Activated CD8-positive, alpha-beta memory T cell treated with anti-CD3 and anti-CD28 coated beads, Interleukin-2, amount 10 ng/mL, durations not matched to agents 7 days and 5 days (primary cell): Measurements from ENCODE around the gene SEC22A. TPM values are rescaled to one million over a fixed set of nuclear protein-coding genes. Genes with fewer than 3 reads are reported as not detected.
A peak's percentile ranks its signal among the peaks of the same experiment; 100 is the strongest.
"Not testable (repeated sequence)": the region's sequence is repeated elsewhere in the genome, so short reads cannot be mapped to it uniquely, and the experiment has no call there.

Experiments
- ATAC-seq: fragments of 150-1000 bp; cut with Tn5 transposase; one replicate; pipeline ENCODE4 v1.10.0; 2021; ENCODE audit warnings: moderate library complexity
- CTCF ChIA-PET: fragments of 350-600 bp; sonication (Branson Sonifier 250); formaldehyde crosslinking; loops from one replicate; lab custom pipeline; 2021; ENCODE audit warnings: antibody characterized with exemption; lab: Charles Lee
- DNase-seq: peaks from one replicate; pipeline ENCODE4 v3.0.0-alpha.2; 2020
- H3K27ac Mint-ChIP-seq: one replicate; pipeline ENCODE4 v1.8.0; 2021; ENCODE audit warnings: mild to moderate bottlenecking, mixed read lengths
- H3K27me3 Mint-ChIP-seq: one replicate; pipeline ENCODE4 v1.8.0; 2021; ENCODE audit warnings: mixed read lengths
- H3K36me3 Mint-ChIP-seq: one replicate; pipeline ENCODE4 v1.8.0; 2021; ENCODE audit warnings: mild to moderate bottlenecking, mixed read lengths
- H3K4me1 Mint-ChIP-seq: one replicate; pipeline ENCODE4 v1.8.0; 2021; ENCODE audit warnings: mixed read lengths
- H3K4me3 Mint-ChIP-seq: one replicate; pipeline ENCODE4 v1.8.0; 2021; ENCODE audit warnings: mild to moderate bottlenecking, moderate library complexity, mixed read lengths
- H3K9me3 Mint-ChIP-seq: one replicate; pipeline ENCODE4 v1.8.0; 2022; ENCODE audit warnings: low read depth, mixed read lengths
- total RNA-seq, 2 experiments: library from RNA; stranded (reverse); gene quantifications; one replicate each; pipeline ENCODE4 v1.2.3, GENCODE V29; 2021

SEC22A gene
- total RNA-seq, 2 experiments from 2014 or later, result 14.5 to 15.2 TPM

GRCh38 chr3:123201223-123201556, 553 bp upstream of the SEC22A start:
- CTCF ChIA-PET, result interaction anchor here (1.0 kb wide), 1 partner anchor 407 kb away, joined by 3 read pairs; the partner anchor contains the start of gene HSPBAP1
- H3K4me3 Mint-ChIP-seq, result peak overlapping the region; percentile 86
- ATAC-seq (no peak), DNase-seq (no peak)
- peaks cover 5% of the 10 kb centered on the region for H3K9me3 Mint-ChIP-seq
- H3K4me1 Mint-ChIP-seq, result peaks cover 26% of the 10 kb centered on the region
- H3K36me3 Mint-ChIP-seq, result no peaks in the 10 kb centered on the region
- H3K27ac Mint-ChIP-seq, result peak overlapping the region; percentile 94
- H3K27me3 Mint-ChIP-seq, result peaks cover 3% of the 10 kb centered on the region

GRCh38 chr3:123202451-123202850, 708 bp downstream of the SEC22A start:
- ATAC-seq (no peak), DNase-seq (no peak)
- peaks cover 5% of the 10 kb centered on the region for H3K9me3 Mint-ChIP-seq
- peaks cover 3% of the 10 kb centered on the region for H3K27me3 Mint-ChIP-seq
- CTCF ChIA-PET, result interaction anchor here (1.1 kb wide), 1 partner anchor 12 kb away, joined by 4 read pairs; no protein-coding TSS in a partner anchor
- peaks cover 26% of the 10 kb centered on the region for H3K4me1 Mint-ChIP-seq
- H3K36me3 Mint-ChIP-seq, result peaks cover 2% of the 10 kb centered on the region
- peak overlapping the region; percentile 94 for H3K27ac Mint-ChIP-seq
- H3K4me3 Mint-ChIP-seq, result peak overlapping the region; percentile 86

GRCh38 chr3:123218990-123219389, 17.2 kb downstream of the SEC22A start:
- CTCF ChIA-PET, result no interaction called here
- Mint-ChIP-seq H3K4me3 (no peak overlapping the region), H3K36me3 (peaks cover 21% of the 10 kb centered on the region), H3K27me3 (no peaks in the 10 kb centered on the region), H3K27ac (no peak overlapping the region), H3K9me3 (no peaks in the 10 kb centered on the region), H3K4me1 (no peaks in the 10 kb centered on the region)
- no peak for ATAC-seq
- DNase-seq, result no peak

- H3K4me1 Mint-ChIP-seq, CTCF ChIA-PET: not testable (repeated sequence)
These were observed 19.6 kb downstream of the SEC22A start for GRCh38 chr3:123221369-123221768.

GRCh38 chr3:123225016-123225415, 23.3 kb downstream of the SEC22A start:
- no peaks in the 10 kb centered on the region for H3K4me1 Mint-ChIP-seq
- H3K36me3 Mint-ChIP-seq, result peaks cover 46% of the 10 kb centered on the region
- no peak overlapping the region for H3K27ac Mint-ChIP-seq
- DNase-seq (no peak), ATAC-seq (no peak)
- H3K4me3 Mint-ChIP-seq, result no peak overlapping the region
- H3K9me3 Mint-ChIP-seq, result peaks cover 13% of the 10 kb centered on the region
- CTCF ChIA-PET, result no interaction called here
- H3K27me3 Mint-ChIP-seq, result no peaks in the 10 kb centered on the region

More at GRCh38 chr3:123221369-123221768, 19.6 kb downstream of the SEC22A start:
- not testable (repeated sequence) for ATAC-seq, H3K27me3 Mint-ChIP-seq, H3K4me3 Mint-ChIP-seq, DNase-seq, H3K9me3 Mint-ChIP-seq, H3K27ac Mint-ChIP-seq
- H3K36me3 Mint-ChIP-seq, result peaks cover 25% of the 10 kb centered on the region

GRCh38 chr3:123226549-123226948, 24.8 kb downstream of the SEC22A start:
- Mint-ChIP-seq H3K4me3 (no peak overlapping the region), H3K4me1 (no peaks in the 10 kb centered on the region), H3K36me3 (peaks cover 50% of the 10 kb centered on the region), H3K27ac (no peak overlapping the region), H3K27me3 (no peaks in the 10 kb centered on the region), H3K9me3 (peaks cover 13% of the 10 kb centered on the region)
- ATAC-seq (no peak), DNase-seq (no peak)
- CTCF ChIA-PET, result no interaction called here

GRCh38 chr3:123229145-123229544, 27.4 kb downstream of the SEC22A start:
- peaks cover 13% of the 10 kb centered on the region for H3K9me3 Mint-ChIP-seq
- no peaks in the 10 kb centered on the region for H3K4me1 Mint-ChIP-seq
- H3K27ac Mint-ChIP-seq, result no peak overlapping the region
- CTCF ChIA-PET, result no interaction called here
- H3K36me3 Mint-ChIP-seq, result peaks cover 57% of the 10 kb centered on the region
- no peak for ATAC-seq
- no peak overlapping the region for H3K4me3 Mint-ChIP-seq
- no peaks in the 10 kb centered on the region for H3K27me3 Mint-ChIP-seq
- DNase-seq, result no peak

GRCh38 chr3:123236902-123237301, 35.2 kb downstream of the SEC22A start:
- Mint-ChIP-seq H3K4me1 (peaks cover 1% of the 10 kb centered on the region), H3K27me3 (no peaks in the 10 kb centered on the region), H3K9me3 (peaks cover 5% of the 10 kb centered on the region), H3K27ac (no peak overlapping the region), H3K4me3 (no peak overlapping the region), H3K36me3 (peaks cover 42% of the 10 kb centered on the region)
- CTCF ChIA-PET, result no interaction called here
- DNase-seq, result no peak
- ATAC-seq, result no peak

GRCh38 chr3:123239186-123239585, 37.4 kb downstream of the SEC22A start:
- H3K27ac Mint-ChIP-seq, H3K4me3 Mint-ChIP-seq, H3K9me3 Mint-ChIP-seq, ATAC-seq, H3K4me1 Mint-ChIP-seq, DNase-seq, CTCF ChIA-PET, H3K27me3 Mint-ChIP-seq: not testable (repeated sequence)
- H3K36me3 Mint-ChIP-seq, result peaks cover 36% of the 10 kb centered on the region

- CTCF ChIA-PET, result no interaction called here
- Mint-ChIP-seq H3K27me3 (no peaks in the 10 kb centered on the region), H3K27ac (no peak overlapping the region), H3K9me3 (peaks cover 5% of the 10 kb centered on the region), H3K4me1 (peaks cover 1% of the 10 kb centered on the region), H3K36me3 (peaks cover 34% of the 10 kb centered on the region), H3K4me3 (no peak overlapping the region)
- no peak for DNase-seq
- no peak for ATAC-seq
These were observed 38.0 kb downstream of the SEC22A start for GRCh38 chr3:123239756-123240155.

- Mint-ChIP-seq H3K36me3 (peaks cover 41% of the 10 kb centered on the region), H3K4me1 (peaks cover 2% of the 10 kb centered on the region), H3K4me3 (no peak overlapping the region)
These were observed 42.4 kb downstream of the SEC22A start for GRCh38 chr3:123244128-123244527.

GRCh38 chr3:123246866-123247265, 45.1 kb downstream of the SEC22A start:
- peaks cover 2% of the 10 kb centered on the region for H3K4me1 Mint-ChIP-seq
- no peak overlapping the region for H3K27ac Mint-ChIP-seq
- no peak overlapping the region for H3K4me3 Mint-ChIP-seq
- peaks cover 23% of the 10 kb centered on the region for H3K36me3 Mint-ChIP-seq
- DNase-seq (no peak), ATAC-seq (no peak)
- no peaks in the 10 kb centered on the region for H3K27me3 Mint-ChIP-seq
- CTCF ChIA-PET, result interaction anchor here (1.8 kb wide), 1 partner anchor 12 kb away, joined by 3 read pairs; no protein-coding TSS in a partner anchor
- no peaks in the 10 kb centered on the region for H3K9me3 Mint-ChIP-seq

More at GRCh38 chr3:123244128-123244527, 42.4 kb downstream of the SEC22A start:
- DNase-seq, result no peak
- no peak overlapping the region for H3K27ac Mint-ChIP-seq
- no peaks in the 10 kb centered on the region for H3K27me3 Mint-ChIP-seq
- CTCF ChIA-PET, result no interaction called here
- no peak for ATAC-seq
- peaks cover 5% of the 10 kb centered on the region for H3K9me3 Mint-ChIP-seq

GRCh38 chr3:123256256-123256655, 54.5 kb downstream of the SEC22A start:
- Mint-ChIP-seq H3K4me1 (peaks cover 7% of the 10 kb centered on the region), H3K36me3 (peaks cover 8% of the 10 kb centered on the region), H3K27me3 (no peaks in the 10 kb centered on the region), H3K4me3 (no peak overlapping the region), H3K27ac (no peak overlapping the region), H3K9me3 (no peaks in the 10 kb centered on the region)
- ATAC-seq (no peak), DNase-seq (no peak)
- CTCF ChIA-PET, result interaction anchor here (0.6 to 1.0 kb wide), 4 partner anchors 11 to 350 kb away, joined by 3 read pairs; no protein-coding TSS in a partner anchor

GRCh38 chr3:123258359-123258758, 56.6 kb downstream of the SEC22A start:
- Mint-ChIP-seq H3K4me3 (no peak overlapping the region), H3K36me3 (peaks cover 6% of the 10 kb centered on the region), H3K27ac (no peak overlapping the region), H3K4me1 (peaks cover 16% of the 10 kb centered on the region), H3K27me3 (no peaks in the 10 kb centered on the region), H3K9me3 (no peaks in the 10 kb centered on the region)
- CTCF ChIA-PET, result interaction anchor here (0.8 to 1.5 kb wide), 3 partner anchors 11 to 233 kb away, joined by 3 to 5 read pairs (median 3); no protein-coding TSS in a partner anchor
- no peak for DNase-seq
- no peak for ATAC-seq
